K562 (cell line): ENCODE data around the gene APOA1. TPM values are rescaled to one million over a fixed set of nuclear protein-coding genes. Genes with fewer than 3 reads are reported as not detected.
A peak's percentile ranks its signal among the peaks of the same experiment; 100 is the strongest.

Experiments
- ATAC-seq: fragments of 200-7000 bp; cut with Tn5 transposase; 3 replicates; pipeline ENCODE4 v1.9.1; 2020; ENCODE audit warnings: moderate library complexity
- BruUV-seq: library from RNA; stranded (reverse); fragments of 400-500 nt; replicated peaks from 2 replicates; lab custom pipeline; 2021; lab: Mats Ljungman, UMichigan
- CTCF ChIA-PET: fragments of 300-600 bp; formaldehyde crosslinking; extraction: SDS; loops from one replicate; lab custom pipeline; 2021; ENCODE audit warnings: low intra/inter-chr PET ratio; lab: Yijun Ruan, JAX
- POLR2A ChIA-PET: fragments of 300-600, 350-650 bp; sonication (Branson Sonifier 250); formaldehyde crosslinking; extraction: SDS; loops from one replicate; lab custom pipeline; 2021; ENCODE audit warnings: antibody characterized with exemption, inconsistent platforms; lab: Yijun Ruan, JAX
- DNase-seq, 4 experiments: peaks; one replicate each; pipeline versions ENCODE4 v3.0.0 to v3.0.0-alpha.2; 2011 to 2018; ENCODE audit warnings: low spot score in 3 of 4, mixed read lengths in 3 of 4; ENCODE audit errors: extremely low read depth in 1 of 4
- FAIRE-seq: peaks from 2 replicates; lab custom pipeline; 2011; peaks lifted over from hg19 to GRCh38; lab: Jason Lieb, UNC
- H2AFZ ChIP-seq: 2 replicates; pipeline ENCODE4 v1.6.0; 2011; ENCODE audit warnings: low read depth, low read length, control low read depth, inconsistent platforms
- H3K27ac ChIP-seq: fragments of 200-600 bp; 3 replicates; pipeline ENCODE4 v1.8.0; 2011; ENCODE audit warnings: low read depth, mild to moderate bottlenecking, control low read depth, inconsistent platforms, low read length, moderate library complexity, mixed read lengths; ENCODE audit errors: extremely low read depth
- H3K27me3 ChIP-seq, 2 experiments: fragments of 300-600 bp in 1 of 2; 2 replicates in 1 of 2; 3 replicates in 1 of 2; pipeline versions ENCODE4 v1.6.0 to v1.8.0; 2011; ENCODE audit warnings: inconsistent platforms in 2 of 2, low read length in 2 of 2, mild to moderate bottlenecking in 1 of 2, mixed read lengths in 1 of 2, moderate library complexity in 1 of 2; ENCODE audit not compliant: control insufficient read depth in 2 of 2, insufficient read depth in 2 of 2
- H3K36me3 ChIP-seq: fragments of 300-600 bp; 3 replicates; pipeline ENCODE4 v1.8.0; 2011; ENCODE audit warnings: mild to moderate bottlenecking, low read length, inconsistent platforms; ENCODE audit not compliant: control insufficient read depth, insufficient read depth
- H3K4me1 ChIP-seq, 2 experiments: fragments of 200-600 bp in 1 of 2; replicated peaks in 1 of 2; 2 replicates in 1 of 2; 3 replicates in 1 of 2; pipeline versions ENCODE4 v1.5.1 to v1.8.0; 2011; ENCODE audit warnings: inconsistent platforms in 2 of 2, low read length in 2 of 2, mild to moderate bottlenecking in 1 of 2, mixed read lengths in 1 of 2, moderate library complexity in 1 of 2; ENCODE audit not compliant: control insufficient read depth in 2 of 2, insufficient read depth in 2 of 2
- H3K4me2 ChIP-seq: 2 replicates; pipeline ENCODE4 v1.6.1; 2011; ENCODE audit warnings: low read length, control low read depth, inconsistent platforms, mixed read lengths; ENCODE audit not compliant: insufficient read depth
- H3K4me3 ChIP-seq: fragments of 200-600 bp; sonication (generic), shearing (Covaris generic); 2 replicates; pipeline ENCODE4 v1.5.1; 2016; ENCODE audit warnings: control low read depth, inconsistent platforms
- H3K79me2 ChIP-seq: fragments of 200-600 bp; 3 replicates; pipeline ENCODE4 v1.8.0; 2011; ENCODE audit warnings: low read length, inconsistent platforms; ENCODE audit not compliant: control insufficient read depth, insufficient read depth
- H3K9ac ChIP-seq, 2 experiments: 2 replicates each; pipeline versions ENCODE4 v1.6.0 to v1.6.1; 2011; ENCODE audit warnings: low read depth in 2 of 2, low read length in 2 of 2, control low read depth in 1 of 2, inconsistent platforms in 1 of 2, mild to moderate bottlenecking in 1 of 2, mixed read lengths in 1 of 2; ENCODE audit not compliant: insufficient read depth in 1 of 2
- H3K9me1 ChIP-seq: one replicate; pipeline ENCODE4 v1.6.0; 2011; ENCODE audit warnings: inconsistent platforms, mild to moderate bottlenecking, low read length, moderate library complexity; ENCODE audit not compliant: control insufficient read depth, insufficient read depth
- H3K9me3 ChIP-seq: replicated peaks from 2 replicates; pipeline ENCODE4 v1.5.1; 2011; ENCODE audit warnings: low read depth, low read length, inconsistent platforms; ENCODE audit not compliant: control insufficient read depth, insufficient read depth
- H4K20me1 ChIP-seq: replicated peaks from 2 replicates; pipeline ENCODE4 v1.6.1; 2011; ENCODE audit warnings: low read length, inconsistent platforms, mixed read lengths; ENCODE audit not compliant: control insufficient read depth, insufficient read depth
- CHCHD3 ChIP-seq: fragments of 250-450 bp; sonication (Bioruptor Pico); IDR thresholded peaks from 2 replicates; pipeline ENCODE4 v2.1.2; 2022; ENCODE audit warnings: mild to moderate bottlenecking
- HMGXB4 ChIP-seq: sonication (generic); formaldehyde crosslinking; IDR thresholded peaks from 2 replicates; pipeline ENCODE4 v1.8.1; 2023; ENCODE audit warnings: mild to moderate bottlenecking, missing genetic modification reagents
- ILF3 ChIP-seq: fragments of 450-650 bp; IDR thresholded peaks from 2 replicates; pipeline ENCODE4 v1.6.1; 2018; ENCODE audit warnings: antibody characterized with exemption, mild to moderate bottlenecking, moderate library complexity, borderline replicate concordance
- NR2C1 ChIP-seq, 2 experiments: fragments of 450-650 bp; IDR thresholded peaks; 2 replicates each; pipeline ENCODE4 v1.6.1; 2017; ENCODE audit warnings: mild to moderate bottlenecking in 2 of 2, antibody characterized with exemption in 1 of 2, inconsistent platforms in 1 of 2, missing compliant biosample characterization in 1 of 2, missing genetic modification characterization in 1 of 2
- NR2C2 ChIP-seq, 2 experiments: fragments of 200-800 bp in 1 of 2; sonication (Bioruptor generic) in 1 of 2; sonication (generic) in 1 of 2; formaldehyde crosslinking in 1 of 2; IDR thresholded peaks; 2 replicates each; pipeline versions ENCODE4 v1.6.1 to v1.8.0; 2016 to 2022; ENCODE audit warnings: mild to moderate bottlenecking in 1 of 2, missing compliant biosample characterization in 1 of 2, missing genetic modification characterization in 1 of 2, missing genetic modification reagents in 1 of 2
- RBM22 ChIP-seq: fragments of 200-400 bp; formaldehyde crosslinking; IDR thresholded peaks from 2 replicates; pipeline ENCODE4 v1.6.1; 2018; ENCODE audit warnings: low read length, low read depth; ENCODE audit not compliant: poor library complexity, severe bottlenecking
- WGBS: fragments of 100-300 bp; shearing (Covaris generic); methylation state at CpG from one replicate; pipeline ENCODE4 v1.1.6; 2016; ENCODE audit warnings: low coverage, mixed read lengths; ENCODE audit not compliant: insufficient coverage; ENCODE audit errors: missing lambda C conversion rate; 5-methylcytosine and 5-hydroxymethylcytosine counted together
- in situ Hi-C: fragments of 300-500 bp; cut with MboI; formaldehyde crosslinking; loops from 4 replicates; pipeline ENCODE4 v1.15.0; 2018; ENCODE audit warnings: inconsistent platforms, mixed read lengths
- intact Hi-C: fragments of 100-400 bp; cut with micrococcal nuclease; formaldehyde crosslinking; loops from 2 replicates; pipeline ENCODE4 v1.14.2; 2022
- polyA plus RNA-seq, 8 experiments: library from polyadenylated mRNA; depleted of rRNA in 4 of 8; stranded (reverse) in 5 of 8; unstranded in 3 of 8; fragments of >200 nt; fragmentation: Nextera tagmentation in 2 of 8; fragmentation: Illumina TruSeq in 1 of 8; extraction: Ambion mirVana in 2 of 8; extraction: Trizol in 1 of 8; gene quantifications; 2 replicates each; pipeline versions ENCODE4 v1.2.1 to v1.2.3, GENCODE V29; 2011 to 2014; ENCODE audit warnings: inconsistent platforms in 1 of 8, missing spikeins in 1 of 8
- total RNA-seq, 7 experiments: library from RNA; depleted of rRNA in 6 of 7; stranded (reverse); fragments of >200 nt in 6 of 7; fragmentation: Illumina TruSeq in 2 of 7; extraction: Trizol in 2 of 7; gene quantifications; 2 replicates each; pipeline versions ENCODE4 v1.2.1 to v1.2.3, GENCODE V29; 2011 to 2021; ENCODE audit warnings: low replicate concordance in 1 of 7

The APOA1 gene
- total and polyA plus RNA-seq, 9 of the 15 experiments (the other 6 are each of a cell fraction or from before 2014, with no cell fraction given), result 1.8 TPM; not detected in 8

GRCh38 chr11:116792144-116792868 is 45.1 kb downstream of the APOA1 start:
- Histone ChIP-seq H2AFZ (no peak overlapping the region), H3K9me3 (no peaks in the 10 kb centered on the region), H3K9me1 (no peaks in the 10 kb centered on the region), H3K4me2 (no peak overlapping the region), H4K20me1 (no peaks in the 10 kb centered on the region), H3K27ac (no peak overlapping the region), H3K27me3 (no peaks in the 10 kb centered on the region), H3K9ac (no peak overlapping the region), H3K79me2 (peaks cover 7% of the 10 kb centered on the region), H3K36me3 (no peaks in the 10 kb centered on the region), H3K4me1 (peaks cover 20 to 33% of the 10 kb centered on the region in 2 experiments), H3K4me3 (no peak overlapping the region)
- ATAC-seq (no peak), DNase-seq (no peak), FAIRE-seq (no peak)
- ChIA-PET CTCF (interaction anchor here (1.4 to 2.7 kb wide), 2 partner anchors 314 to 434 kb away, joined by 4 to 11 read pairs; no protein-coding TSS in a partner anchor), POLR2A (no interaction called here)
- in situ Hi-C loops, result no loop called here
- TF ChIP-seq NR2C1 (IDR thresholded peaks at IDR 0.05), result peak; percentile 40; the same call in 1 of the 2 replicates
- TF ChIP-seq NR2C1 (tag; IDR thresholded peaks at IDR 0.05), result peak; percentile 36; the same call in 1 of the 2 replicates
- no peak for TF ChIP-seq ILF3
- no peak for TF ChIP-seq HMGXB4 (CRISPR knock-in tag)
- TF ChIP-seq CHCHD3 (CRISPR knock-in tag), result no peak
- no peak for TF ChIP-seq NR2C2 (CRISPR knock-in tag; IDR thresholded peaks at IDR 0.05)
- TF ChIP-seq NR2C2 (tag; IDR thresholded peaks at IDR 0.05), result peak; percentile 18; the same call in 1 of the 2 replicates
- no peak for TF ChIP-seq RBM22
- intact Hi-C loops, result loop anchor here (5.0 kb wide), 1 partner anchor 435 kb away; no protein-coding TSS in a partner anchor
- BruUV-seq, result no TSS peak
- 55% methylated on average over 8 of the region's 8 CpGs for WGBS
